ENCODE measurements around the gene GALNT17.

DNA sequence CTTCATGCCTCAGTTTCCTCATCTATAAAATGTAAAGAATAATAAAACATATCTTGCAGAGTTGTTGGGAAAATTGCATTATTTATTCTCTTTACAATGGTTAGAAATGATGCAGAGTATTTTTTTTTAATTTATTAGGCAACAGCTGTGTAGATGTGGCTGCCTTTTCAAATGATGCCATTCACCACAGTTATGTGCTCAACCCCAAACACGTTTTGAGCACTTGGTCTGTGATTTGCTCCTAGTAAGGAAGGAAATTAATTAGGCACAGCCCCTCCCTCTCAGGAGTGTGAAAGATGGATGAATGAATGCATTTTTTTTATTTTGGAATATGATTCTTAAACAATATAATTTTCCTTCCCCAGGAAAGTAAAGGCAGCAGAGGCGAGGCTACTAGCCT, 575.1 kb downstream of the GALNT17 start:
- no peak for TF ChIP-seq EZH2 (IDR thresholded peaks at IDR 0.05; ENCODE audit: borderline replicate concordance, low read depth, low read length, severe bottlenecking)
- TF ChIP-seq, protein P1, sequence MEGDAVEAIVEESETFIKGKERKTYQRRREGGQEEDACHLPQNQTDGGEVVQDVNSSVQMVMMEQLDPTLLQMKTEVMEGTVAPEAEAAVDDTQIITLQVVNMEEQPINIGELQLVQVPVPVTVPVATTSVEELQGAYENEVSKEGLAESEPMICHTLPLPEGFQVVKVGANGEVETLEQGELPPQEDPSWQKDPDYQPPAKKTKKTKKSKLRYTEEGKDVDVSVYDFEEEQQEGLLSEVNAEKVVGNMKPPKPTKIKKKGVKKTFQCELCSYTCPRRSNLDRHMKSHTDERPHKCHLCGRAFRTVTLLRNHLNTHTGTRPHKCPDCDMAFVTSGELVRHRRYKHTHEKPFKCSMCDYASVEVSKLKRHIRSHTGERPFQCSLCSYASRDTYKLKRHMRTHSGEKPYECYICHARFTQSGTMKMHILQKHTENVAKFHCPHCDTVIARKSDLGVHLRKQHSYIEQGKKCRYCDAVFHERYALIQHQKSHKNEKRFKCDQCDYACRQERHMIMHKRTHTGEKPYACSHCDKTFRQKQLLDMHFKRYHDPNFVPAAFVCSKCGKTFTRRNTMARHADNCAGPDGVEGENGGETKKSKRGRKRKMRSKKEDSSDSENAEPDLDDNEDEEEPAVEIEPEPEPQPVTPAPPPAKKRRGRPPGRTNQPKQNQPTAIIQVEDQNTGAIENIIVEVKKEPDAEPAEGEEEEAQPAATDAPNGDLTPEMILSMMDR (IDR thresholded peaks at IDR 0.05; ENCODE audit: borderline replicate concordance, extremely low read depth, low read length, poor library complexity, severe bottlenecking) = no peak

All from DND-41 (cell line).